Liver (tissue), 3 donors: Measurements from ENCODE around the gene RHO.

Experiments
- ATF3 ChIP-seq: IDR thresholded peaks from 2 replicates; pipeline ENCODE4 v1.6.1; 2016; ENCODE audit warnings: antibody characterized with exemption
- CTCF ChIP-seq: fragments of 150-350 bp; IDR thresholded peaks from 2 replicates; pipeline ENCODE4 v1.5.1; 2017; ENCODE audit warnings: improper control_type of control experiment, low read depth, low read length; ENCODE audit not compliant: missing input control
- FOXA1 ChIP-seq: IDR thresholded peaks from 2 replicates; pipeline ENCODE4 v1.6.1; 2016; ENCODE audit warnings: antibody characterized with exemption
- GABPA ChIP-seq, 2 donors: IDR thresholded peaks in 1 of 2; conservative IDR thresholded peaks in 1 of 2; 2 replicates each; pipeline ENCODE4 v1.6.1; 2016; ENCODE audit warnings: antibody characterized with exemption in 2 of 2, mild to moderate bottlenecking in 1 of 2, moderate library complexity in 1 of 2
- JUND ChIP-seq, 2 donors: IDR thresholded peaks; 2 replicates each; pipeline ENCODE4 v1.6.1; 2016; ENCODE audit warnings: antibody characterized with exemption in 2 of 2
- MAX ChIP-seq: IDR thresholded peaks from 2 replicates; pipeline ENCODE4 v1.6.1; 2016; ENCODE audit warnings: antibody characterized with exemption
- NR2F2 ChIP-seq: IDR thresholded peaks from 2 replicates; pipeline ENCODE4 v1.6.1; 2016; ENCODE audit warnings: antibody characterized with exemption
- RAD21 ChIP-seq, 2 donors: IDR thresholded peaks; 2 replicates each; pipeline ENCODE4 v1.6.1; 2016; ENCODE audit warnings: antibody characterized with exemption in 2 of 2, mild to moderate bottlenecking in 2 of 2
- REST ChIP-seq: IDR thresholded peaks from 2 replicates; pipeline ENCODE4 v1.6.1; 2016; ENCODE audit warnings: antibody characterized with exemption, mild to moderate bottlenecking
- SP1 ChIP-seq: IDR thresholded peaks from 2 replicates; pipeline ENCODE4 v1.6.1; 2018; ENCODE audit warnings: antibody characterized with exemption, mild to moderate bottlenecking
- TAF1 ChIP-seq: conservative IDR thresholded peaks from 2 replicates; pipeline ENCODE4 v1.6.1; 2016; ENCODE audit warnings: antibody characterized with exemption, mild to moderate bottlenecking
- YY1 ChIP-seq: IDR thresholded peaks from 2 replicates; pipeline ENCODE4 v1.6.1; 2016; ENCODE audit warnings: antibody characterized with exemption, mild to moderate bottlenecking
- ZBTB33 ChIP-seq: IDR thresholded peaks from 2 replicates; pipeline ENCODE4 v1.6.1; 2016; ENCODE audit warnings: antibody characterized with exemption
- donor health status: healthy.
- donor health status: healthy.

- TF ChIP-seq CTCF = no peak
- no peak for TF ChIP-seq ATF3
- no peak for TF ChIP-seq MAX
- TF ChIP-seq YY1 = no peak
- TF ChIP-seq GABPA (IDR thresholded peaks at IDR 0.05 in 1 of 2, conservative IDR thresholded peaks at IDR 0.05 in 1 of 2) = no peak
- no peak for TF ChIP-seq RAD21 (IDR thresholded peaks at IDR 0.05)
- TF ChIP-seq SP1 = no peak
- TF ChIP-seq TAF1 = no peak
- no peak for TF ChIP-seq ZBTB33
- no peak for TF ChIP-seq FOXA1
- TF ChIP-seq JUND (IDR thresholded peaks at IDR 0.05) = no peak
- no peak for TF ChIP-seq REST
- no peak for TF ChIP-seq NR2F2
Observed at GRCh38 chr3:129584631-129585030, 56.2 kb downstream of the RHO start.
